ENCODE results near the gene SBNO1.
"Not testable (repeated sequence)": the region's sequence is repeated elsewhere in the genome, so short reads cannot be mapped to it uniquely, and the experiment has no call there.

- TF ChIP-seq CTCF (conservative IDR thresholded peaks at IDR 0.05; ENCODE audit: low read length); EZH2phosphoT487 (IDR thresholded peaks at IDR 0.05; ENCODE audit: borderline replicate concordance): not testable (repeated sequence)
Measured at GRCh38 chr12:123407269-123407668, 42.6 kb upstream of the SBNO1 start.

All from Loucy (cell line).